AG10803 (cell line): ENCODE results near the gene PKD1L1.

ENCODE experiments used
- DNase-seq: peaks from one replicate; pipeline ENCODE4 v3.0.0; 2010; ENCODE audit warnings: low read depth
- H3K4me3 ChIP-seq: 2 replicates; pipeline ENCODE4 v1.5.1; 2011; ENCODE audit warnings: mild to moderate bottlenecking, low read length, control low read depth
- CTCF ChIP-seq: conservative IDR thresholded peaks from 2 replicates; pipeline ENCODE4 v1.5.1; 2011; ENCODE audit warnings: mild to moderate bottlenecking, low read length, control low read depth, inconsistent platforms

Gene PKD1L1

DNA sequence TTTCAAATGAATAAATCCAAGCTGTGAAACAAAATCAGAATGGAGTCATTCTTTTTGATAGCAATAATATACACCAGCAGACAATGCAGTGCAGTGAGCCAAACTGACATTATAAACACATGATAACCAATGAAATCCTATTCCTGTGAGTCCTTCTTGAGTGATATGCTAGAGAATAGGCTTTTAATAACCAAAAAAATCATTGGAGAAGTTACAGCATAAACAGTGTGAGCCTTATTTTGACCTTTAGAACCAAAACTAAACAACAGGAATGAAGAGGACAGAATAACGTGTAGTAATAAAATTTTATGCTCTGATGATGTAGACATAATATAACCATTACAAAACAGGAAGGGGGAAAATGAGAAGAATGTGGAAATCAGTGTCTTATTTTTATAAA lies 22.5 kb upstream of the PKD1L1 start:
- no peak overlapping the region for H3K4me3 ChIP-seq
- TF ChIP-seq CTCF: no peak
- DNase-seq: peak; percentile 29

DNA sequence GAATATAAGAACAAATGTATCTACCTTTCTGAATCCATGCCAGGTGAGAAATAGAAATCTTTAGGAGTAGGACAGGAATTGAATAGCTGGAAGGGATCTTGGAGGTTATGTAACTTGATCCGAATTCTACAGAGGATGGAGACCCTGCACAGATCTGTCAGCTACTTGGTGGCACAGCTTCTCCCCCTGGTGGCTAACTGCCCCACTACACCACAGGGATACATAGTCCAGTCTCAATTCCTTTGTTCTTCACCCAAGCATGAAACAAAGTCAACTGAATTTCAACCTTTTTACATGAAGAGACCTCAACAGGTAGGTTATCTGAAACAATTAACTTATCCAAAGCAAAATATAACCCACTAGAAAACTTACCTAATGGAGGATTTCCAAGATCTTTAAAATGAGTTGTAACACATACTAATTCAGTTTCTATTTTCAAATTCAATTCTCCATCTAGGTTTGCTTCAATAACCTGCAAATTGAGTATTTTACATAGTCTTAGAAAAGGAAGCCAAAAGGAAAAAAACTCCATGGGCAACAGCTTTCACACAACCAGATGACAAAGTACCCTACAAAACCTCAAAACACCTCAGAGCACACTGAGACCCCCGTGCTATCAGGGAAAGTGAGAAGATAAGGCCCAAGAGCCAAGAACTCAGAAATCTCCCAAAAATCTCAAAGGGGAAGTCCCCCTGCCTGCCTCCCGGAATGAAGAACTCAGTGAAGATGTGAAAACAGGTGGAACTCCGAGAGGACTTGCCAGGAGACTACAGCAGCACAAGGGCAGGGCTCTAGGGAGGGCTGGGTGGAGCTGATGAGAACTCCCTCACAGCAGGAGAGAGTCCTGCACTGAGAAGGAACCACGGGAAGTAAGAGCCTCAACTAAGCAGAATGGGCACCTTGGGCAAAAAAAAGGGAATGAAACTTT lies 20.8 kb upstream of the PKD1L1 start:
- peak; percentile 85 for TF ChIP-seq CTCF
- no peak overlapping the region for H3K4me3 ChIP-seq
- DNase-seq: peak; percentile 52

DNA sequence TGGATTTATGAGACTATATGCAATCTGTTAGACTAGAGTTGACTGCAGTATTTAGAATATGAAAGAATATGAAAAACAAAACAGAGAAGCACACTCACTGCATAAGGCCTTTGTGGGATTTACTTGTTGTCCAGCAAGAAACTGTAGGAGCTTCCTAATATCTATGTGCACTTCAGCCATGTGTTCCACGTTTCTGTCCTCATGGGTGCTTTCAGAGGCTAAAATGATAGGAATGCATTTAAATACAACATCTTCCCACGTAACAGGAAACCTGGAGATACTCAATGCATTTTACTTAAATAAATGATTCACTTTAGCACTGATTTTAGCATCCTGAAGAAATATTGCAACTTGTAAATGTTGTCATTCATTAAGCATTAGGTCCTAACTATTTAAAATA lies 19.4 kb upstream of the PKD1L1 start:
- peak; percentile 39 for DNase-seq
- H3K4me3 ChIP-seq: no peak overlapping the region
- no peak for TF ChIP-seq CTCF

DNA sequence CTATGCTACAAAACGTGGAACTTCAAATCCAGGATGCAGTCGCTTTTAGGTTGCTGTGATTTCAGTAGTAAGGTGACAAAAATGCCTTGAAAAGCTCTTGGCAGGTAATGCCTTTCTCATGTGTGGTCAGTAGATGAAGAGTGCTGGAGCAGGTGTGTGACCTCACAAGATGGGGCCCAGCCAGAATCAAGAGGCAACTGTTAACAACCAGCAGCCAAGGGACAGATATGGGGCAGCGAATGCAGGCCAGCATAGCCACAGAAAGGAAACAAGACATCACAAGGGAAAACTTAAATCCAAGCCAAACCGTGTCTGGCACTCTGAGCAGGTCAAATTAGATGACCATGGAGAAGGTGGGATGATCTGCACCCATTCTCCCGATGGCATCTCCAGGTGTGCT lies 18.9 kb upstream of the PKD1L1 start:
- no peak for TF ChIP-seq CTCF
- H3K4me3 ChIP-seq: no peak overlapping the region
- no peak for DNase-seq

DNA sequence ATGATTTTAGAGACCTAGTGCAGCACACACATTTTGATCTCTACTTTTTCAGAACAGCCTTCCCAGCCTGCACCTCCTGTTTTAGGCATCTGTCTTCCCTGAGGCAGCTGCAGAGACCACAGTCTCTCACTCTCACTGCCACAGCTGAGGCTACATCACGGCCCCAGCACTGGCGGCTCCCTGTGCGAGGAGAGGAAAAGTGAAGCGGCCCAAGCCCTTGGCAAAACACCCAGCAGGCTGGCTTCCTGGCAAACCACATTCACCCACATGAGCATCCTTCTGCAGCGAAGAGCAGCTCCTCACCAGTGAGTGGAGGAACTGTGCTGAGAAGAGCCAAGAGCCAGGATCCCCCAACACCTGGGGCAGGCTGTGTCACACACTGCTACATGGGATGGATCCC lies 17.2 kb upstream of the PKD1L1 start:
- TF ChIP-seq CTCF: no peak
- DNase-seq: no peak
- no peak overlapping the region for H3K4me3 ChIP-seq

- DNase-seq: no peak
- no peak for TF ChIP-seq CTCF
- H3K4me3 ChIP-seq: no peak overlapping the region
These were observed 14.0 kb upstream of the PKD1L1 start for GRCh38 chr7:47962262-47962661.

- DNase-seq: no peak
- no peak for TF ChIP-seq CTCF
- H3K4me3 ChIP-seq: no peak overlapping the region
These were observed 8.9 kb upstream of the PKD1L1 start for GRCh38 chr7:47957156-47957555.
